Measurements from ENCODE around the gene DNAAF6.

DNA sequence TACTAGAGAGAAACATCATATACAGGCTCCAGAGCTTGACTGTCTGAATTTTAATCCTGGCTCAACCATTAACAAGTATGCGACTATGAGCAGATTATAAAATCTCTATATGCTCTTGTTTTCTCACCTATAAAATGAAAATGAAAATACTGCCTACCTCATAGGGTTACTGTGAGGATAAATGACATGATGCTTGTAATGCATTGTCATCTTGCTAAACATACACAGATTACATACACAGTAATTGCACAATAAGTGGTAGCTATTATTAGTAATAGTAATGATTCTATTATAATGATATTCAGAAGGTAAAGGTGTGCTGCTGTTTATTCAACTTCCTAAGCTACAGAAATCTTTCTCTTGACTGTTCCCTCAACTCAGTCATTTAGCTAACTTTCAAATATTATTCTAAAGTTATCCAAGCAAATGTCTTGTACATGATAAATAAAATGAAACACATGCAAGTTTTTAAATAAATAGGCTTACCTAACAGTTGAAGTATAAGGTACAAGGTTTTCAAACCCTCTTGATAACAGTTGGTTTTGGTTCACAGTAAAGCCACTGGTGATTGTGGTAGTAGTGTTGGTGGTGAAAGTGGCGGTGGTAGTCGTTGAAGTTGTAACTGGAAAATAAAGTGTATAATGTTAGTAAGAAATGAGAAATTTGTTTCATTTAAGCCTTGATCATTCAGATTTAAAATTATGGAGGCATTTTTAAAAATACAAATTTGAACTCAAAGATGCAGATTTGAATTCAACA, 39.1 kb upstream of the DNAAF6 start:
- TF ChIP-seq, protein P1, sequence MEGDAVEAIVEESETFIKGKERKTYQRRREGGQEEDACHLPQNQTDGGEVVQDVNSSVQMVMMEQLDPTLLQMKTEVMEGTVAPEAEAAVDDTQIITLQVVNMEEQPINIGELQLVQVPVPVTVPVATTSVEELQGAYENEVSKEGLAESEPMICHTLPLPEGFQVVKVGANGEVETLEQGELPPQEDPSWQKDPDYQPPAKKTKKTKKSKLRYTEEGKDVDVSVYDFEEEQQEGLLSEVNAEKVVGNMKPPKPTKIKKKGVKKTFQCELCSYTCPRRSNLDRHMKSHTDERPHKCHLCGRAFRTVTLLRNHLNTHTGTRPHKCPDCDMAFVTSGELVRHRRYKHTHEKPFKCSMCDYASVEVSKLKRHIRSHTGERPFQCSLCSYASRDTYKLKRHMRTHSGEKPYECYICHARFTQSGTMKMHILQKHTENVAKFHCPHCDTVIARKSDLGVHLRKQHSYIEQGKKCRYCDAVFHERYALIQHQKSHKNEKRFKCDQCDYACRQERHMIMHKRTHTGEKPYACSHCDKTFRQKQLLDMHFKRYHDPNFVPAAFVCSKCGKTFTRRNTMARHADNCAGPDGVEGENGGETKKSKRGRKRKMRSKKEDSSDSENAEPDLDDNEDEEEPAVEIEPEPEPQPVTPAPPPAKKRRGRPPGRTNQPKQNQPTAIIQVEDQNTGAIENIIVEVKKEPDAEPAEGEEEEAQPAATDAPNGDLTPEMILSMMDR (IDR thresholded peaks at IDR 0.05): no peak
- TF ChIP-seq POLR2AphosphoS5 (IDR thresholded peaks at IDR 0.05; ENCODE audit: insufficient read depth in 1 of 2, low read depth in 1 of 2): no peak

All from vagina (tissue), 2 donors.